ENCODE measurements around the gene BBS4. TPM values are rescaled to one million over a fixed set of nuclear protein-coding genes. Genes with fewer than 3 reads are reported as not detected.

Gene BBS4
- total RNA-seq, 1 donor from 2014 or later: 8.5 TPM

GRCh38 chr15:72782274-72783003 lies 96.4 kb downstream of the BBS4 start:
- peak overlapping the region; percentile 98 for H3K27ac Mint-ChIP-seq
- intact Hi-C loops (cut with micrococcal nuclease): loop anchor here (1.0 to 10.0 kb wide), 8 partner anchors 14 to 558 kb away; partner anchors contain the start of genes ARIH1, BBS4 and HIGD2B
- no peaks in the 10 kb centered on the region for H3K27me3 Mint-ChIP-seq (ENCODE audit: low read depth)
- DNase-seq (ENCODE audit: low spot score): no peak
- peaks cover 58% of the 10 kb centered on the region for H3K4me1 Mint-ChIP-seq (ENCODE audit: low read depth)
- H3K9me3 Mint-ChIP-seq: no peaks in the 10 kb centered on the region
- peak overlapping the region; percentile 93 for H3K4me3 Mint-ChIP-seq (ENCODE audit: low read depth)
- peaks cover 36% of the 10 kb centered on the region for H3K36me3 Mint-ChIP-seq (ENCODE audit: low read depth)

- Mint-ChIP-seq H3K9me3 (no peaks in the 10 kb centered on the region), H3K27me3 (ENCODE audit: low read depth) (no peaks in the 10 kb centered on the region), H3K4me1 (ENCODE audit: low read depth) (peaks cover 65% of the 10 kb centered on the region), H3K36me3 (ENCODE audit: low read depth) (peaks cover 34% of the 10 kb centered on the region), H3K27ac (peak overlapping the region; percentile 98), H3K4me3 (ENCODE audit: low read depth) (peak overlapping the region; percentile 93)
- intact Hi-C loops (cut with micrococcal nuclease): loop anchor here (1.0 to 10.0 kb wide), 8 partner anchors 14 to 558 kb away; partner anchors contain the start of genes ARIH1, BBS4 and HIGD2B
- no peak for DNase-seq (ENCODE audit: low spot score)
These were observed 97.1 kb downstream of the BBS4 start for GRCh38 chr15:72783004-72783639.

- H3K27ac Mint-ChIP-seq: peak within 1 kb of the TSS; percentile 98
- H3K36me3 Mint-ChIP-seq (ENCODE audit: low read depth): peaks cover 26% of the 10 kb centered on the region
- H3K4me3 Mint-ChIP-seq (ENCODE audit: low read depth): peak within 1 kb of the TSS; percentile 93
- H3K9me3 Mint-ChIP-seq: no peaks in the 10 kb centered on the region
- intact Hi-C loops (cut with micrococcal nuclease): loop anchor here (1.0 to 10.0 kb wide), 10 partner anchors 13 to 559 kb away; partner anchors contain the start of genes ARIH1, BBS4, HIGD2B and NEO1
- DNase-seq (ENCODE audit: low spot score): peak; percentile 93
- H3K27me3 Mint-ChIP-seq (ENCODE audit: low read depth): no peaks in the 10 kb centered on the region
- peaks cover 66% of the 10 kb centered on the region for H3K4me1 Mint-ChIP-seq (ENCODE audit: low read depth)
These were observed 97.8 kb downstream of the BBS4 start, which contains the start of gene ADPGK for GRCh38 chr15:72783640-72784455. Gene ADPGK (minus strand): TSS chr15:72783758. CDS start chr15:72783691, 67 bp downstream.

- peaks cover 64% of the 10 kb centered on the region for H3K4me1 Mint-ChIP-seq (ENCODE audit: low read depth)
- H3K27ac Mint-ChIP-seq: peak overlapping the region; percentile 95
- intact Hi-C loops (cut with micrococcal nuclease): loop anchor here (1.0 to 10.0 kb wide), 8 partner anchors 42 to 560 kb away; partner anchors contain the start of genes ARIH1, BBS4, HIGD2B and NEO1
- no peak for DNase-seq (ENCODE audit: low spot score)
- no peaks in the 10 kb centered on the region for H3K9me3 Mint-ChIP-seq
- H3K36me3 Mint-ChIP-seq (ENCODE audit: low read depth): peaks cover 22% of the 10 kb centered on the region
- peak overlapping the region; percentile 93 for H3K4me3 Mint-ChIP-seq (ENCODE audit: low read depth)
- no peaks in the 10 kb centered on the region for H3K27me3 Mint-ChIP-seq (ENCODE audit: low read depth)
These were observed 98.5 kb downstream of the BBS4 start for GRCh38 chr15:72784456-72784876.

- Mint-ChIP-seq H3K4me3 (ENCODE audit: low read depth) (no peak overlapping the region), H3K4me1 (ENCODE audit: low read depth) (peaks cover 59% of the 10 kb centered on the region), H3K36me3 (ENCODE audit: low read depth) (peaks cover 15% of the 10 kb centered on the region), H3K27me3 (ENCODE audit: low read depth) (no peaks in the 10 kb centered on the region), H3K9me3 (no peaks in the 10 kb centered on the region), H3K27ac (peak overlapping the region; percentile 95)
- intact Hi-C loops (cut with micrococcal nuclease): loop anchor here (2.0 to 10.0 kb wide), 4 partner anchors 101 to 561 kb away; partner anchors contain the start of genes BBS4, HIGD2B and NEO1
- peak; percentile 39 for DNase-seq (ENCODE audit: low spot score)
These were observed 99.4 kb downstream of the BBS4 start for GRCh38 chr15:72785432-72785831.

- intact Hi-C loops (cut with micrococcal nuclease): loop anchor here (2.0 to 10.0 kb wide), 4 partner anchors 101 to 561 kb away; partner anchors contain the start of genes BBS4, HIGD2B and NEO1
- peaks cover 57% of the 10 kb centered on the region for H3K4me1 Mint-ChIP-seq (ENCODE audit: low read depth)
- H3K9me3 Mint-ChIP-seq: no peaks in the 10 kb centered on the region
- DNase-seq (ENCODE audit: low spot score): no peak
- H3K27me3 Mint-ChIP-seq (ENCODE audit: low read depth): no peaks in the 10 kb centered on the region
- peaks cover 12% of the 10 kb centered on the region for H3K36me3 Mint-ChIP-seq (ENCODE audit: low read depth)
- H3K4me3 Mint-ChIP-seq (ENCODE audit: low read depth): no peak overlapping the region
- H3K27ac Mint-ChIP-seq: peak overlapping the region; percentile 95
These were observed 99.8 kb downstream of the BBS4 start for GRCh38 chr15:72785841-72786240.

GRCh38 chr15:72786242-72786641 lies 100.2 kb downstream of the BBS4 start:
- H3K27me3 Mint-ChIP-seq (ENCODE audit: low read depth): no peaks in the 10 kb centered on the region
- H3K36me3 Mint-ChIP-seq (ENCODE audit: low read depth): peaks cover 8% of the 10 kb centered on the region
- H3K9me3 Mint-ChIP-seq: no peaks in the 10 kb centered on the region
- H3K4me1 Mint-ChIP-seq (ENCODE audit: low read depth): peaks cover 53% of the 10 kb centered on the region
- no peak overlapping the region for H3K4me3 Mint-ChIP-seq (ENCODE audit: low read depth)
- intact Hi-C loops (cut with micrococcal nuclease): loop anchor here (10.0 kb wide), 3 partner anchors 101 to 561 kb away; partner anchors contain the start of genes BBS4 and HIGD2B
- H3K27ac Mint-ChIP-seq: peak overlapping the region; percentile 43
- DNase-seq (ENCODE audit: low spot score): no peak

GRCh38 chr15:72786676-72787345 lies 100.8 kb downstream of the BBS4 start:
- Mint-ChIP-seq H3K36me3 (ENCODE audit: low read depth) (peaks cover 2% of the 10 kb centered on the region), H3K4me3 (ENCODE audit: low read depth) (peak overlapping the region; percentile 7), H3K4me1 (ENCODE audit: low read depth) (peaks cover 47% of the 10 kb centered on the region), H3K27ac (peak overlapping the region; percentile 43), H3K9me3 (no peaks in the 10 kb centered on the region), H3K27me3 (ENCODE audit: low read depth) (no peaks in the 10 kb centered on the region)
- no peak for DNase-seq (ENCODE audit: low spot score)
- intact Hi-C loops (cut with micrococcal nuclease): loop anchor here (10.0 kb wide), 3 partner anchors 102 to 562 kb away; partner anchors contain the start of genes BBS4 and HIGD2B

GRCh38 chr15:72787526-72787925 lies 101.5 kb downstream of the BBS4 start:
- Mint-ChIP-seq H3K4me3 (ENCODE audit: low read depth) (no peak overlapping the region), H3K9me3 (no peaks in the 10 kb centered on the region), H3K27ac (no peak overlapping the region), H3K4me1 (ENCODE audit: low read depth) (peaks cover 45% of the 10 kb centered on the region), H3K36me3 (ENCODE audit: low read depth) (no peaks in the 10 kb centered on the region), H3K27me3 (ENCODE audit: low read depth) (no peaks in the 10 kb centered on the region)
- intact Hi-C loops (cut with micrococcal nuclease): loop anchor here (10.0 kb wide), 3 partner anchors 103 to 563 kb away; partner anchors contain the start of genes BBS4 and HIGD2B
- DNase-seq (ENCODE audit: low spot score): no peak

Measured in activated T-helper 2 cell treated with anti-CD3 and anti-CD28 coated beads, Interferon-gamma antibody, Interleukin-2, Interleukin-4, amounts not matched to agents 10 μg/mL and 5 μg/mL and 100 μg/mL, durations not matched to agents 14 hours and 24 hours and 36 hours (primary cell).